Renal pelvis (tissue), 12 donors: ENCODE measurements around the gene TRMT5. TPM values are rescaled to one million over a fixed set of nuclear protein-coding genes. Genes with fewer than 3 reads are reported as not detected.

ENCODE experiments used
- DNase-seq: peaks from one replicate; pipeline ENCODE4 v3.0.0-alpha.2; 2013
- long read RNA-seq, 16 experiments: transcript quantifications; one replicate each; lab custom pipeline, GENCODE V29; 2026
- polyA plus RNA-seq, 3 donors: library from polyadenylated mRNA; unstranded; fragments of 120-200 nt; gene quantifications; one replicate each; pipeline ENCODE4 v1.2.1, GENCODE V29; 2013; ENCODE audit not compliant: insufficient read length in 3 of 3

TRMT5 gene
- 10 to 100 TPM; 19.4 to 24.8 (median 20.5) TPM for polyA plus RNA-seq
- long read RNA-seq, donor 1, full-length matches to known transcripts, result 5 of 11 reads
- long read RNA-seq, donor 1, partial matches to known transcripts, result 6 of 11 reads
- long read RNA-seq, donor 1, other reads (novel, unspliced or antisense), result 0 of 11 reads
- long read RNA-seq, donor 2, full-length matches to known transcripts, result 6 of 17 reads
- long read RNA-seq, donor 2, partial matches to known transcripts, result 11 of 17 reads
- long read RNA-seq, donor 2, other reads (novel, unspliced or antisense), result 0 of 17 reads
- long read RNA-seq, donor 3, full-length matches to known transcripts, result 5 of 10 reads
- long read RNA-seq, donor 3, partial matches to known transcripts, result 5 of 10 reads
- long read RNA-seq, donor 3, other reads (novel, unspliced or antisense), result 0 of 10 reads
- long read RNA-seq, donor 4, full-length matches to known transcripts, result 3 of 9 reads
- long read RNA-seq, donor 4, partial matches to known transcripts, result 6 of 9 reads
- long read RNA-seq, donor 4, other reads (novel, unspliced or antisense), result 0 of 9 reads
- long read RNA-seq, donor 5, full-length matches to known transcripts, result 3 of 3 reads
- long read RNA-seq, donor 5, partial matches to known transcripts, result 0 of 3 reads
- long read RNA-seq, donor 5, other reads (novel, unspliced or antisense), result 0 of 3 reads
- long read RNA-seq, donor 6, full-length matches to known transcripts, result 3 of 13 reads
- long read RNA-seq, donor 6, partial matches to known transcripts, result 10 of 13 reads
- long read RNA-seq, donor 6, other reads (novel, unspliced or antisense), result 0 of 13 reads
- long read RNA-seq, donor 7, full-length matches to known transcripts, result 1 of 8 reads
- long read RNA-seq, donor 7, partial matches to known transcripts, result 7 of 8 reads
- long read RNA-seq, donor 7, other reads (novel, unspliced or antisense), result 0 of 8 reads
- long read RNA-seq, donor 8, partial matches to known transcripts, result 10 of 10 reads
- long read RNA-seq, donor 8, other reads (novel, unspliced or antisense), result 0 of 10 reads
- long read RNA-seq, donor 9, full-length matches to known transcripts, result 6 of 25 reads
- long read RNA-seq, donor 9, partial matches to known transcripts, result 19 of 25 reads
- long read RNA-seq, donor 9, other reads (novel, unspliced or antisense), result 0 of 25 reads
- long read RNA-seq, donor 10, full-length matches to known transcripts, result 2 of 9 reads
- long read RNA-seq, donor 10, partial matches to known transcripts, result 7 of 9 reads
- long read RNA-seq, donor 10, other reads (novel, unspliced or antisense), result 0 of 9 reads
- long read RNA-seq, donor 11, result 0 reads
- long read RNA-seq, donor 12, full-length matches to known transcripts, result 5 of 16 reads
- long read RNA-seq, donor 12, partial matches to known transcripts, result 11 of 16 reads
- long read RNA-seq, donor 12, other reads (novel, unspliced or antisense), result 0 of 16 reads
- long read RNA-seq, donor 13, full-length matches to known transcripts, result 2 of 7 reads
- long read RNA-seq, donor 13, partial matches to known transcripts, result 5 of 7 reads
- long read RNA-seq, donor 13, other reads (novel, unspliced or antisense), result 0 of 7 reads
- long read RNA-seq, donor 14, result 0 reads
- long read RNA-seq, donor 15, result 0 reads
- long read RNA-seq, donor 16, full-length matches to known transcripts, result 3 of 17 reads
- long read RNA-seq, donor 16, partial matches to known transcripts, result 14 of 17 reads
- long read RNA-seq, donor 16, other reads (novel, unspliced or antisense), result 0 of 17 reads

DNA sequence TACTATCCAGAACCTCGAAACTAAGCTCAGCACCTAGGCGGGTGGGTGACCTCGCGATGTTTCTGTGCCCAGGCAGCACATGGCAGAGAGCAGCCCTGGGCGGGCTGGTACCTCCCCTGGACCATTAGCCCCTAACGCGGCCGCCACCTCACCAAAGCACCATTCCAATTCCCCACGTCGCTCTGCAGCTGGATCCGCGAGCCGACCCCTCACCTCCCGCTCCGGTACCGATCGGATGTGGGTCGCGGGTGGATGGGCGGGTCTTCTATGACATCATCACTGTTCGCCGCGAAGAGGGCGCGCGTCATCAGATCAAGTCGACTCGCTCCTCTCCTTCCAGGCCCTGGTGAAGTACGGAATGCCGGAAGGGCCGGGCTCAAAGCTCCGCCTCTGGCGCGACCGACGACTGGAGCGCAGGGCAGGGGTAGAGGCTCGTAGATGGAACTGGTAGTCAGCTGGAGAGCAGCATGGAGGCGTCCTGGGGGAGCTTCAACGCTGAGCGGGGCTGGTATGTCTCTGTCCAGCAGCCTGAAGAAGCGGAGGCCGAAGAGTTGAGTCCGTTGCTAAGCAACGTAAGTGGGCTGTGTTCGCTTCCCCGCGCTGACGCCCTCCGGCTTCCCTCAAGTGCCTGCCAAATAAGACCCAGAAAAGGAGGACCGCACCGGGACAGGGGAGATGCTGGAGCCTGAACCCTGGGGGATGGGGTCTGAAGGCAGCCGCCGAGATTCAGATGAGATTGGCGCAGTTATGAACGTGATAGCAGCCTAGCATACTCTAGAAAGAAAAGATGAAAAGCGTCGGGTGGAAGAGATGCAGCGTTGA, at the start of gene TRMT5, which contains the start of gene SLC38A6:
TRMT5 (minus strand) TSS at position 269 of the 822 bp plus-strand sequence; CDS start at position 163, 106 bp downstream.
SLC38A6 (plus strand) TSS at position 435 of the 822 bp plus-strand sequence; CDS start at position 468, 33 bp downstream.
- DNase-seq, result peak; percentile 93

DNA sequence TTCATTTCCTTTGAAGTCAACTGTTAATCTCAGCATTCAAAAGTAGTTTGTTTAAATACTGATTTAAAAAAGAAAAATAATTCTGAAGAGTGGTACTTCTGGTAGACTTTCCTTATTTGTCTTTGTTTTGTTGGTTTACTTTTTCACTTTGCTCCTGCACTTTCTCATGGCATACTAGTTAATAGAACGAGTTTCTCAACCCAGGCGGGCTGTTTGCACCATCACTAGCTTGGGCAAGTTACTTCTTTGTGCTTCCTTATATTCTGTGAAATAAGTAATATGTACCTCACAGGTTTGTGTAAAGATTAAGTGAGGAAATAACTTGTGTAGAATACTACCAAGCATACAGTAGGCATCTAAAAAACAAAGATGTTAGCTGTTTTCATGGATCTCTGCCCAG, 45.6 kb upstream of the TRMT5 start:
- no peak for DNase-seq

GRCh38 chr14:61025251-61026223, 44.7 kb upstream of the TRMT5 start:
- DNase-seq, result peak; percentile 57

- DNase-seq, result no peak
These were observed 38.7 kb upstream of the TRMT5 start for GRCh38 chr14:61019537-61019936.

GRCh38 chr14:61003571-61003970, 22.7 kb upstream of the TRMT5 start:
- no peak for DNase-seq

- DNase-seq, result no peak
These were observed 18.7 kb upstream of the TRMT5 start for GRCh38 chr14:60999536-60999935.

DNA sequence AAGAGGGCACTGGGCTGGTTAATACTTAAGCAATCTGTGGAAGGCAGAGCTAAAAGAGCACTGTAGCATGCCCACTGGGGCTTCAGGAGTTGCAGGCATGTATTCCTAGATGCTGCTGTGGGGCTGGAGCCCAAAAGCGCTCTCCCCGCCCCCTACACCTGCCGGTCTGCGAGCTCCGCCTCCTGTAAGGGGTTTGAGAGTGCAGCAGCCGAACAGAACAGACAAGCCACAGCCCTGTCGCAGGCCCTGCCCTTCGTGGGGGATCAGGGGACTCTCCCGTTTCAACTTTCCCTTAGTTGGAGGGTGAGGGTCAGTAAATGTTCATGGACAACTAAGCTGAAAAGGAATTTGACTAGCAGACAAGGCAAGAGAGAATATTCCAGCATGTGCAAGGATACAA, 17.7 kb upstream of the TRMT5 start:
- no peak for DNase-seq

DNA sequence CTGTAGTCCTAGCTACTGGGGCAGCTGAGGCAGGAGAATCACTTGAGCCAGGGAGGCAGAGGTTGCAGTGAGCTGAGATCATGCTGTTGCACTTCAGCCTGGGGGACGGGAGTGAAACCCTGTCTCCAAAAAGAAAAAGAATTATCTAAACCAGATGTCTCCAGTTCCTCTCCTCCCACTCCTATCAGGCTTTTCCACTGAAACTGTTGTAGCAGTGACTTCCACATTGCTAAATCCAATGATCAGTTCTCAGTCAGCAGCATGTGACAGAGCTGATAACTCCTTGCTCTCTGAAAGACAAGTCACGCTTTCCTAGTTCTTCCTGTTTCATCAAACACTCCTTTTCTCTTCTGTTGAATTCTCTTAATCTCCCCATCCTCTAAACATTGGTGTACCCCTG, 8.7 kb upstream of the TRMT5 start:
- no peak for DNase-seq

GRCh38 chr14:60986500-60986899, 5.6 kb upstream of the TRMT5 start:
- no peak for DNase-seq

GRCh38 chr14:60984196-60984595, 3.3 kb upstream of the TRMT5 start:
- DNase-seq, result no peak

GRCh38 chr14:60981633-60982455, 965 bp upstream of the TRMT5 start:
- no peak for DNase-seq

DNA sequence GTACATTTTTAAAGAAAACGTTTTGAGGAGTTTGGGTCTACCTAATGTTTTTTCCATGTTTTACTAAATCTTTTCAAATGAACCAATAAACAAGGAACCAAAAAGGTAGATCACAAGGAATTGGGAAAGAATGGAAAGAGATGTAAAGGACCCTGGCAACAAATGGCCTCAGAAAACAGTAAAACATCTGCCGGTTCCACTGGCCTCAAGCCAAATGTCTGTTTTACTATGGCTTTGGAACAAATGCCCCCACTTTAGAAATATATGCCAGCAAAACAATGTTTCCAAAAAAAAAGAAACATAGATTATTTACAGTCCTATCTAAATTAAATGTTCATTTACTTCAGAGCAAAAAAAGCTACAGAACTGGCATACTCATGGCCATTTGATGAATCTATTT, 3.0 kb downstream of the TRMT5 start:
- DNase-seq, result no peak

GRCh38 chr14:60975551-60975950, 5.3 kb downstream of the TRMT5 start:
- no peak for DNase-seq

DNA sequence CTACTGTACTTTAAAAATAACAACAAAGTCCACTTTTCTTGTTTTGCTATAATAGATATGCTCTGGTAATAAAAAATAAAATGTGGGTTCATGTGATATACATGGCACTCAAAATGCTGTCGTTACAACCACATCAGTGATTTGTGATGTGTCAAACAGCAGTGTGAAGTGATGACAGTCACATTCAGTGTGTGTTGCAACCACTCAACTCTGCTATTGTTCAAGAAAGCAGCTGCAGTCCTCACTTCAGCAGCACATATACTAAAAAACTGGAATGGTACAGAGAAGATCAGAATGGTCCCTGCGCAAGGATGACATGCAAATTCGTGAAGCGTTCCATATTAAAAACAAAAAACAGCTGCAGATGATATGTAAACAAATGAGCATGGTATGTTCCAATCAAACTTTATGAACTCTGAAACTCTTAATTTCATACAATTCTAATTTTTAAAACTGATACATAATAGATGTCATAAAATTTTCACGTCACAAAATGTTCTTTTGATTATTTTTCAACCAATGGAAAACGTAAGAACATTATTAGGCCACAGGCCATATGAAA, 6.7 kb downstream of the TRMT5 start:
- DNase-seq, result no peak

DNA sequence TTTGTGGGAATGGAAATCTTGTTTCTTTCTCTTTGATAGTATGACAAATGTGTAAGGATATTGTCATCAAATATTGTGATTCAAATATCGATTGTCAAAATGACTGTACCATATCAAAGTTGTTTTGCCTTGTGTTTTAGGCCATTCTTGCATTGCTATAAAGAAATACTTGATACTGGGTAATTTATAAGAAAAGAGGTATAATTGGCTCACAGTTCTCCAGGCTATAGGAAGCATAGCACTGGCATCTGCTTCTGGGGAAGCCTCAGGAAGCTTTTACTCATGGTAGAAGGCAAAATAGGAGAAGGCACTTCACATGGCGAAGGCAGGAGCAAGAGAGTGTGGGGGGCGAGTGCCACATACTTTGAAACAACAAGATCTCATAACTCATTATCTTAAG, 7.8 kb downstream of the TRMT5 start:
- DNase-seq, result no peak

DNA sequence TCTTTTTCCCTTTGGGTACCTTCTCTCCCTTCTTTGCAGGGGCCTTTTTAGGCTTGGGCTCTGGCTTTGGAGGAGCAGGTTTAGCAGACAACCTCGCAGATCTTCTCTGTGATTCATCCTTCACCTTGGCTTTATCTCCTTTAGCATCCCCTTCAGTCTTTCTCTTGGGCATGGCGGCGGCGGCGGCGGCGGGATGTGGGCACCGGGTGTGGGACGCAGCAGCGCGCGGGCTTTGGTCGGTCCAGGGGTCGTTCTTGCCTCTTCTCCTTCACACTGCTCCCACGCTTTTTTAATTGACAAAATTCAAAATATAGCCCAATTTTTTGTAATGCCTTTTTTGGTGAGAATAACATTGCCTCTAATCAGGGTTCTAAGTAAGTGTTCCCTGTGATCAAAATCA, 8.6 kb downstream of the TRMT5 start:
- DNase-seq, result no peak

GRCh38 chr14:60971271-60971670, 9.6 kb downstream of the TRMT5 start:
- no peak for DNase-seq
